Suprapubic skin (tissue), 4 donors: ENCODE data around the gene EIF2D. TPM values are rescaled to one million over a fixed set of nuclear protein-coding genes. Genes with fewer than 3 reads are reported as not detected.
"Not testable (repeated sequence)": the region's sequence is repeated elsewhere in the genome, so short reads cannot be mapped to it uniquely, and the experiment has no call there.

ENCODE experiments used
- DNase-seq, 2 donors: peaks; one replicate each; pipeline ENCODE4 v3.0.0-alpha.2; 2019; ENCODE audit warnings: low spot score in 2 of 2
- H3K27ac ChIP-seq: fragments of 200-600 bp; sonication (generic); one replicate; pipeline ENCODE4 v1.5.1; 2019
- H3K27me3 ChIP-seq: fragments of 200-600 bp; sonication (generic); one replicate; pipeline ENCODE4 v1.5.1; 2019
- H3K36me3 ChIP-seq: fragments of 200-600 bp; sonication (generic); one replicate; pipeline ENCODE4 v1.5.1; 2019
- H3K4me1 ChIP-seq: fragments of 200-600 bp; sonication (generic); one replicate; pipeline ENCODE4 v1.5.1; 2019
- H3K4me3 ChIP-seq: fragments of 200-600 bp; sonication (generic); one replicate; pipeline ENCODE4 v1.5.1; 2019; ENCODE audit warnings: mild to moderate bottlenecking
- H3K9me3 ChIP-seq: fragments of 200-600 bp; sonication (generic); one replicate; pipeline ENCODE4 v1.5.1; 2019
- CTCF ChIP-seq, 2 donors: fragments of 200-600 bp in 1 of 2; fragments of 450-650 bp in 1 of 2; sonication (generic) in 1 of 2; IDR thresholded peaks; one replicate each; pipeline ENCODE4 v1.5.1; 2016 to 2019; ENCODE audit warnings: antibody characterized with exemption in 2 of 2, mild to moderate bottlenecking in 1 of 2, moderate library complexity in 1 of 2
- EP300 ChIP-seq: sonication (generic); formaldehyde crosslinking; IDR thresholded peaks from one replicate; pipeline ENCODE4 v1.6.1; 2017; ENCODE audit warnings: antibody characterized with exemption
- POLR2A ChIP-seq, 2 donors: fragments of 450-650 bp; IDR thresholded peaks; one replicate each; pipeline ENCODE4 v1.6.1; 2017; ENCODE audit warnings: antibody characterized with exemption in 2 of 2, mild to moderate bottlenecking in 2 of 2, moderate library complexity in 2 of 2
- POLR2AphosphoS5 ChIP-seq, 3 donors: sonication (generic); formaldehyde crosslinking; IDR thresholded peaks; one replicate each; pipeline ENCODE4 v1.6.1; 2017; ENCODE audit warnings: antibody characterized with exemption in 3 of 3
- WGBS: methylation state at CpG from one replicate; pipeline ENCODE4 v1.1.5; 2018; 5-methylcytosine and 5-hydroxymethylcytosine counted together
- total RNA-seq, 4 donors: library from RNA; depleted of rRNA; stranded (reverse); fragments of >200 nt; gene quantifications; one replicate each; pipeline ENCODE4 v1.1.0, GENCODE V29; 2016

EIF2D gene
- total RNA-seq, 4 donors from 2014 or later = 55.0 to 69.1 (median 61.1) TPM

GRCh38 chr1:206635080-206635977, 23.1 kb upstream of the EIF2D start, which contains the start of gene DYRK3:
Gene DYRK3 (plus strand): TSS chr1:206635536. CDS start chr1:206635704, 168 bp downstream.
- peak; percentile 96 to 97 for DNase-seq
- H3K27ac ChIP-seq = peak within 1 kb of the TSS; percentile 68
- H3K4me1 ChIP-seq = peaks cover 30% of the 10 kb centered on the region
- H3K27me3 ChIP-seq = no peaks in the 10 kb centered on the region
- peak; percentile 8 to 89 for TF ChIP-seq POLR2A (IDR thresholded peaks at IDR 0.05)
- TF ChIP-seq POLR2AphosphoS5 (IDR thresholded peaks at IDR 0.05) = peak in 2 of 3 donors; percentile 39 to 83
- TF ChIP-seq EP300 = no peak
- TF ChIP-seq CTCF (IDR thresholded peaks at IDR 0.05) = no peak
- H3K4me3 ChIP-seq = peak within 1 kb of the TSS; percentile 82
- no peaks in the 10 kb centered on the region for H3K36me3 ChIP-seq
- no peaks in the 10 kb centered on the region for H3K9me3 ChIP-seq
- 1% methylated on average over 55 of the region's 84 CpGs for WGBS

- WGBS = 11% methylated on average over 26 of the region's 26 CpGs
- no peaks in the 10 kb centered on the region for H3K36me3 ChIP-seq
- H3K9me3 ChIP-seq = no peaks in the 10 kb centered on the region
- no peak for TF ChIP-seq POLR2AphosphoS5 (IDR thresholded peaks at IDR 0.05)
- peak; percentile 65 to 74 for TF ChIP-seq CTCF (IDR thresholded peaks at IDR 0.05)
- H3K27ac ChIP-seq = peak overlapping the region; percentile 68
- peaks cover 30% of the 10 kb centered on the region for H3K4me1 ChIP-seq
- no peaks in the 10 kb centered on the region for H3K27me3 ChIP-seq
- DNase-seq = peak; percentile 98 to 99
- H3K4me3 ChIP-seq = peak overlapping the region; percentile 82
Observed at GRCh38 chr1:206634365-206635079, 22.3 kb upstream of the EIF2D start.

GRCh38 chr1:206633708-206634121, 21.4 kb upstream of the EIF2D start:
- Histone ChIP-seq H3K27ac (peak overlapping the region; percentile 68), H3K4me1 (peaks cover 30% of the 10 kb centered on the region), H3K27me3 (no peaks in the 10 kb centered on the region), H3K4me3 (no peak overlapping the region), H3K36me3 (no peaks in the 10 kb centered on the region), H3K9me3 (no peaks in the 10 kb centered on the region)
- TF ChIP-seq CTCF (IDR thresholded peaks at IDR 0.05) = no peak
- TF ChIP-seq POLR2A (IDR thresholded peaks at IDR 0.05) = no peak
- TF ChIP-seq EP300 = no peak
- no peak for TF ChIP-seq POLR2AphosphoS5 (IDR thresholded peaks at IDR 0.05)
- WGBS = 36% methylated on average over 9 of the region's 9 CpGs
- no peak for DNase-seq

GRCh38 chr1:206631085-206631509, 18.8 kb upstream of the EIF2D start:
- no peak for DNase-seq
- no peaks in the 10 kb centered on the region for H3K36me3 ChIP-seq
- TF ChIP-seq POLR2A (IDR thresholded peaks at IDR 0.05) (no peak), EP300 (no peak), CTCF (IDR thresholded peaks at IDR 0.05) (peak in 1 of 2 donors; percentile 15), POLR2AphosphoS5 (IDR thresholded peaks at IDR 0.05) (no peak)
- H3K4me1 ChIP-seq = peaks cover 28% of the 10 kb centered on the region
- H3K4me3 ChIP-seq = no peak overlapping the region
- no peak overlapping the region for H3K27ac ChIP-seq
- 29% methylated on average over 4 of the region's 4 CpGs for WGBS
- no peaks in the 10 kb centered on the region for H3K27me3 ChIP-seq
- H3K9me3 ChIP-seq = no peaks in the 10 kb centered on the region

- no peak for DNase-seq
Observed at GRCh38 chr1:206628916-206629315, 16.7 kb upstream of the EIF2D start.

GRCh38 chr1:206626396-206626795, 14.1 kb upstream of the EIF2D start:
- not testable (repeated sequence) for H3K4me1 ChIP-seq, DNase-seq, H3K4me3 ChIP-seq, H3K36me3 ChIP-seq, H3K27ac ChIP-seq, H3K27me3 ChIP-seq, H3K9me3 ChIP-seq
- 93% methylated on average over 2 of the region's 2 CpGs for WGBS

More at GRCh38 chr1:206628916-206629315, 16.7 kb upstream of the EIF2D start:
- H3K4me3 ChIP-seq = no peak overlapping the region
- TF ChIP-seq CTCF (IDR thresholded peaks at IDR 0.05) (no peak), POLR2AphosphoS5 (IDR thresholded peaks at IDR 0.05) (no peak), EP300 (no peak), POLR2A (IDR thresholded peaks at IDR 0.05) (no peak)
- H3K27me3 ChIP-seq = no peaks in the 10 kb centered on the region
- no CpG with 5 or more reads among the region's 1 CpG for WGBS
- no peaks in the 10 kb centered on the region for H3K36me3 ChIP-seq
- H3K9me3 ChIP-seq = no peaks in the 10 kb centered on the region
- peaks cover 7% of the 10 kb centered on the region for H3K4me1 ChIP-seq
- H3K27ac ChIP-seq = no peak overlapping the region
